GM13976 (cell line): ENCODE data around the gene SUPT20H.

Source experiments
- DNase-seq: peaks from one replicate; pipeline ENCODE4 v3.0.0; 2012; ENCODE audit warnings: low spot score
- CTCF ChIP-seq: IDR thresholded peaks from 2 replicates; pipeline ENCODE4 v1.5.1; 2012; ENCODE audit warnings: borderline replicate concordance, mild to moderate bottlenecking; ENCODE audit not compliant: insufficient read depth; ENCODE audit errors: extremely low read depth, missing control alignments, control extremely low read depth
- in situ Hi-C: fragments of 300-500 bp; cut with MboI; formaldehyde crosslinking; loops from one replicate; pipeline ENCODE4 v1.12.0; 2022; ENCODE audit warnings: low sequenced_read_pairs, mixed read lengths, inconsistent platforms; ENCODE audit not compliant: unreplicated experiment

SUPT20H gene

DNA sequence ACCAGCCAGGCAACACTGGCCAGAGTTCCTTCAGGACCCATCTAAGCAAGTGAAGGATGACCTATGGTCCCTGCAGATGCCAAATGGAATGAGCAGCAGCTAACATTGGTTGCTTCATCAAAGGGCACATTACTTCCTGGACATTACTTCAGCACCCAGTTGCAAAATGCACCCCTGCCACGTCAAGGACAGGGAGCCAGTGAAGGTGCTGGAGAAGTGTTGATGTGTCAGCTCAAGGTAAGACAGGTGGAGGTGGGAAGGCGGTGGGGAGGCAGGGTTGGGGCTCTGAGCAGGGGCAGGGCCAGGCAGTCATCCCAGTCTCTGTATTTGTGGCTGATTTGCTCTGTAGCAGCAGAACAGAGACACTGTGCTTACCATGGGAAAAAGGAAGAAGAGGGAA is 31.4 kb upstream of the SUPT20H start:
- DNase-seq = no peak
- in situ Hi-C loops = no loop called here

DNA sequence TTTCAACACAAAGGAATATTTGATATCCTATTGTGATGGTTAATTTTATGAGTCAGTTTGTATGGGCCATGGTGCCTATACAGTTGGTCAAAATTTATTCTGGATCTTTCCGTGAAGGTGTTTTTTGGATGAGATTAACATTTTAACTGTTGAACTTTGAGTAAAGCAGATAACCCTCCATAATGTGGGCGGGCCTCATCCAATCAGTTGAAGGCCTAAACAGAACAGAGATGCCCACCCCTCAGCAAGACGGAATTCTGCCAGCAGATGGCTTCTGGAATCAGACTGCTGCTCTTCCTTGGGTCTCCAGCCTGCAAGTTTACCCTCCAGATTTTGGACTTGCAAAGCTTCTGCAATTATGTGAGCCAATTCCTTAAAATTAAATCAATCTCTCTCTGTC is 30.0 kb upstream of the SUPT20H start:
- TF ChIP-seq CTCF = no peak
- no peak for DNase-seq
- in situ Hi-C loops = no loop called here

More for the DNA sequence above, 31.4 kb upstream of the SUPT20H start:
- no peak for TF ChIP-seq CTCF

GRCh38 chr13:37087486-37087885 is 28.0 kb upstream of the SUPT20H start:
- DNase-seq = no peak
- in situ Hi-C loops = no loop called here
- no peak for TF ChIP-seq CTCF

DNA sequence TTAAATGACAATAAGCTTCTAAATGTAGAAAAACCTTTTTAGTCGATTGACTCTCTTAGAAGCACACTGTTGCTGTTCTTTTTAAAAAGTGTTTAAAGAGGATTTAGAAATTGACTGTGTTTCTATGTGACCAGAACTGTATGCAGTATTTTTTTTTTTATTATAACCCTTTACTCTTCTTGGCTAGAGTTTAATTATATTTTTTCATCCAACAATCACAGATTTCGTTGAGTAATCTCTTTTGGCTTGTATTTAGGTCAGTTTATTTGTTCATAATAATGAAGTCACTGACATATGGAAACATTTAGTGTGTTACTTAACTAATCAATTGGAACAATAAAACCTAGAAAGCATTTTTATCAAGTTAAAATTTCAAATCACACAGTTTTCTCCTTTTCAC is 26.1 kb upstream of the SUPT20H start:
- no peak for DNase-seq
- in situ Hi-C loops = no loop called here
- no peak for TF ChIP-seq CTCF

GRCh38 chr13:37076818-37077217 is 17.3 kb upstream of the SUPT20H start:
- TF ChIP-seq CTCF = no peak
- no peak for DNase-seq
- in situ Hi-C loops = no loop called here

- TF ChIP-seq CTCF = no peak
- in situ Hi-C loops = no loop called here
- DNase-seq = no peak
Measured at GRCh38 chr13:37075164-37075563, 15.7 kb upstream of the SUPT20H start.

GRCh38 chr13:37074703-37075102 is 15.2 kb upstream of the SUPT20H start:
- TF ChIP-seq CTCF = no peak
- in situ Hi-C loops = no loop called here
- DNase-seq = no peak
